Measurements from ENCODE around the gene PLA2G1B. TPM values are rescaled to one million over a fixed set of nuclear protein-coding genes. Genes with fewer than 3 reads are reported as not detected.

PLA2G1B gene
- total and polyA plus RNA-seq, 10 donors, result 0.29 to 1.9 (median 0.95) TPM; not detected in 4

- no peak for DNase-seq
- Histone ChIP-seq H3K4me1 (no peaks in the 10 kb centered on the region), H3K27me3 (replicated peaks in 1 of 7) (peaks cover 0 to 46% (median 0%) of the 10 kb centered on the region in 7 donors), H3K9me3 (peaks cover 0 to under 1% (median 0%) of the 10 kb centered on the region in 8 donors), H3K4me3 (no peak overlapping the region), H3K36me3 (no peaks in the 10 kb centered on the region), H3K27ac (no peak overlapping the region)
- 89 to 95% (median 91%) methylated on average over 8 of the region's 8 CpGs for WGBS, 5 donors
- intact Hi-C loops (cut with DNase I; ENCODE audit: low total_unique reads), result no loop called here
- no peak for TF ChIP-seq CTCF (IDR thresholded peaks at IDR 0.05 in 8 of 11, conservative IDR thresholded peaks at IDR 0.05 in 3 of 11)
- no peak for TF ChIP-seq POLR2AphosphoS5 (IDR thresholded peaks at IDR 0.05)
- TF ChIP-seq POLR2A (IDR thresholded peaks at IDR 0.05), result no peak
These were observed 16.1 kb upstream of the PLA2G1B start for GRCh38 chr12:120343692-120344091.

- intact Hi-C loops (cut with DNase I; ENCODE audit: low total_unique reads), result no loop called here
- H3K27me3 ChIP-seq (replicated peaks in 1 of 7), result peaks cover 0 to 42% (median 0%) of the 10 kb centered on the region in 7 donors
- DNase-seq, result no peak
- H3K4me3 ChIP-seq, result no peak overlapping the region
- no peaks in the 10 kb centered on the region for H3K36me3 ChIP-seq
- H3K27ac ChIP-seq, result no peak overlapping the region
- TF ChIP-seq CTCF (IDR thresholded peaks at IDR 0.05 in 8 of 11, conservative IDR thresholded peaks at IDR 0.05 in 3 of 11), result no peak
- TF ChIP-seq POLR2AphosphoS5 (IDR thresholded peaks at IDR 0.05), result no peak
- TF ChIP-seq POLR2A (IDR thresholded peaks at IDR 0.05), result no peak
- 62 to 82% (median 77%) methylated on average over 10 of the region's 10 CpGs for WGBS, 5 donors
- H3K9me3 ChIP-seq, result peaks cover 0 to 7% (median 5%) of the 10 kb centered on the region in 8 donors
- no peaks in the 10 kb centered on the region for H3K4me1 ChIP-seq
These were observed 15.5 kb upstream of the PLA2G1B start for GRCh38 chr12:120343039-120343537.

GRCh38 chr12:120342175-120343038 is 14.8 kb upstream of the PLA2G1B start:
- intact Hi-C loops (cut with DNase I; ENCODE audit: low total_unique reads), result no loop called here

More at GRCh38 chr12:120342175-120343038, 14.8 kb upstream of the PLA2G1B start:
- H3K27ac ChIP-seq, result no peak overlapping the region
- H3K27me3 ChIP-seq (replicated peaks in 1 of 7), result peaks cover 0 to 35% (median 0%) of the 10 kb centered on the region in 7 donors
- TF ChIP-seq CTCF (IDR thresholded peaks at IDR 0.05 in 8 of 11, conservative IDR thresholded peaks at IDR 0.05 in 3 of 11) (no peak), POLR2A (IDR thresholded peaks at IDR 0.05) (no peak), POLR2AphosphoS5 (IDR thresholded peaks at IDR 0.05) (no peak)
- no peaks in the 10 kb centered on the region for H3K4me1 ChIP-seq
- H3K4me3 ChIP-seq, result no peak overlapping the region
- no peak for DNase-seq
- WGBS, 5 donors, result 70 to 83% (median 72%) methylated on average over 27 to 30 of the region's 30 CpGs
- no peaks in the 10 kb centered on the region for H3K36me3 ChIP-seq
- H3K9me3 ChIP-seq, result peaks cover 0 to 13% (median 11%) of the 10 kb centered on the region in 8 donors
